ENCODE data around the gene SPRR2F. TPM values are rescaled to one million over a fixed set of nuclear protein-coding genes. Genes with fewer than 3 reads are reported as not detected.

The SPRR2F gene
- total RNA-seq, 1 experiment from 2014 or later: not detected

GRCh38 chr1:153094426-153094825, 18.9 kb downstream of the SPRR2F start, which contains the start of gene SPRR2E:
TSS of gene SPRR2E (minus strand) at chr1:153094526. CDS start at chr1:153093751, 775 bp downstream.
- in situ Hi-C loops (cut with HindIII; ENCODE audit: low pct_unique_long_range_greater_than_20kb, low sequenced_read_pairs): no loop called here
- DNase-seq (ENCODE audit: low read depth): no peak

DNA sequence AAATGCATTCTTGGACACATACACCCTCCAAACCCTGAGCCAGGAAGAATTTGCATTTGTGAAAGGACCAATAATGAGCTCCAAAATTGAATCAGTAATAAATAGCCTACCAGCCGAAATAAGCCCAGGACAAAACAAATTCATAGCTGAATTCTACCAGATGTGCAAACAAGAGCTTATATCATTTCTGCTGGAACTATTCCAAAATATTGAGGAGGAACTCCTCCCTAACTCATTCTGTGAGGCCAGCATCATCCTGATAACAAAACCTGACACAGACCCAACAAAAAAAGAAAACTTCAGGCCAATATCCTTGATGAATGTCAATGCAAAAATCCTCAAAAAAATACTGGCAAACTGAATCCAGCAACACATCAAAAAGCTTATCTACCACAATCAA, 25.7 kb downstream of the SPRR2F start:
- no peak for DNase-seq (ENCODE audit: low read depth)
- in situ Hi-C loops (cut with HindIII; ENCODE audit: low pct_unique_long_range_greater_than_20kb, low sequenced_read_pairs): no loop called here

DNA sequence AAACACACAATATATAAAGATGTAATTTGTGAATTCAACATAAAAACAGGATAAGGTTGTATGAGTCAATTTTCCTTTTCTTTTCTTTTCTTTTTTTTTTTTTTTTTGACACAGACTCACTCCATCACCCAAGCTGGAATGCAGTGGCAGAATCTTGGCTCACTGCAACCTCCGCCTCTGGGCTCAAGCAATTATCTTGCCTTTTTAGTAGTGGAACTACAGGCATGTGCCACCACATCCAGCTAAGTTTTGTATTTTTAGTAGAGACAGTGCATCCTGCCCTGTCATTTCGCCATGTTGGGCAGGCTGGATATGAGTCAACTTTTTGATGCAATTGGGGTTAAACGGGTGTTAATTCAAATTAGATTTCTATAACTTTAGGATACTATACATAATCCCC, 31.6 kb downstream of the SPRR2F start:
- no peak for DNase-seq (ENCODE audit: low read depth)
- in situ Hi-C loops (cut with HindIII; ENCODE audit: low pct_unique_long_range_greater_than_20kb, low sequenced_read_pairs): no loop called here

- in situ Hi-C loops (cut with HindIII; ENCODE audit: low pct_unique_long_range_greater_than_20kb, low sequenced_read_pairs): no loop called here
- no peak for DNase-seq (ENCODE audit: low read depth)
Measured at GRCh38 chr1:153072806-153073726, 40.2 kb downstream of the SPRR2F start.

GRCh38 chr1:153071511-153071910, 41.8 kb downstream of the SPRR2F start, which contains the start of gene SPRR2B:
TSS of gene SPRR2B (minus strand) at chr1:153071611. CDS start at chr1:153070839, 772 bp downstream.
- DNase-seq (ENCODE audit: low read depth): no peak
- in situ Hi-C loops (cut with HindIII; ENCODE audit: low pct_unique_long_range_greater_than_20kb, low sequenced_read_pairs): no loop called here

- DNase-seq (ENCODE audit: low read depth): no peak
- in situ Hi-C loops (cut with HindIII; ENCODE audit: low pct_unique_long_range_greater_than_20kb, low sequenced_read_pairs): no loop called here
Measured at GRCh38 chr1:153070243-153070642, 43.1 kb downstream of the SPRR2F start.

Other genes starting within 250 kb of the SPRR2F start
- not detected in 2 replicates for gene SMCP, start 235.2 kb downstream of the SPRR2F start, total RNA-seq (2014; rRNA removed; shearing (Covaris generic); ENCODE audit: low replicate concordance)
- gene IVL, start 205.0 kb downstream of the SPRR2F start, total RNA-seq (2014; rRNA removed; shearing (Covaris generic); ENCODE audit: low replicate concordance): not detected in 2 replicates
- gene SPRR5, start 166.3 kb downstream of the SPRR2F start, total RNA-seq (2014; rRNA removed; shearing (Covaris generic); ENCODE audit: low replicate concordance): not detected in 2 replicates
- gene SPRR4, start 142.9 kb downstream of the SPRR2F start, total RNA-seq (2014; rRNA removed; shearing (Covaris generic); ENCODE audit: low replicate concordance): not detected in 2 replicates
- not detected in 2 replicates for gene SPRR1A, start 129.4 kb downstream of the SPRR2F start, total RNA-seq (2014; rRNA removed; shearing (Covaris generic); ENCODE audit: low replicate concordance)
- not detected in 2 replicates for gene SPRR3, start 111.8 kb downstream of the SPRR2F start, total RNA-seq (2014; rRNA removed; shearing (Covaris generic); ENCODE audit: low replicate concordance)
- not detected in 2 replicates for gene SPRR1B, start 82.3 kb downstream of the SPRR2F start, total RNA-seq (2014; rRNA removed; shearing (Covaris generic); ENCODE audit: low replicate concordance)
- not detected in 2 replicates for gene SPRR2D, start 72.4 kb downstream of the SPRR2F start, total RNA-seq (2014; rRNA removed; shearing (Covaris generic); ENCODE audit: low replicate concordance)
- not detected in 2 replicates for gene SPRR2A, start 56.0 kb downstream of the SPRR2F start, total RNA-seq (2014; rRNA removed; shearing (Covaris generic); ENCODE audit: low replicate concordance)
- not detected in 2 replicates for gene SPRR2B, start 41.9 kb downstream of the SPRR2F start, total RNA-seq (2014; rRNA removed; shearing (Covaris generic); ENCODE audit: low replicate concordance)
- gene SPRR2E, start 19.0 kb downstream of the SPRR2F start, total RNA-seq (2014; rRNA removed; shearing (Covaris generic); ENCODE audit: low replicate concordance): not detected in 2 replicates
- gene SPRR2G, start 37.4 kb upstream of the SPRR2F start, total RNA-seq (2014; rRNA removed; shearing (Covaris generic); ENCODE audit: low replicate concordance): not detected in 2 replicates
- not detected in 2 replicates for gene LELP1, start 89.9 kb upstream of the SPRR2F start, total RNA-seq (2014; rRNA removed; shearing (Covaris generic); ENCODE audit: low replicate concordance)
- not detected in 2 replicates for gene PRR9, start 104.1 kb upstream of the SPRR2F start, total RNA-seq (2014; rRNA removed; shearing (Covaris generic); ENCODE audit: low replicate concordance)
- gene LORICRIN, start 146.2 kb upstream of the SPRR2F start, total RNA-seq (2014; rRNA removed; shearing (Covaris generic); ENCODE audit: low replicate concordance): not detected in 2 replicates
- not detected in 2 replicates for gene PGLYRP3, start 199.4 kb upstream of the SPRR2F start, total RNA-seq (2014; rRNA removed; shearing (Covaris generic); ENCODE audit: low replicate concordance)
- gene PGLYRP4, start 235.3 kb upstream of the SPRR2F start, total RNA-seq (2014; rRNA removed; shearing (Covaris generic); ENCODE audit: low replicate concordance): not detected in 2 replicates
- not detected in 2 replicates for gene S100A9, start 244.3 kb upstream of the SPRR2F start, total RNA-seq (2014; rRNA removed; shearing (Covaris generic); ENCODE audit: low replicate concordance)

All from Caki2 (cell line).